ENCODE measurements around the gene RPS2.

RPS2 gene

DNA sequence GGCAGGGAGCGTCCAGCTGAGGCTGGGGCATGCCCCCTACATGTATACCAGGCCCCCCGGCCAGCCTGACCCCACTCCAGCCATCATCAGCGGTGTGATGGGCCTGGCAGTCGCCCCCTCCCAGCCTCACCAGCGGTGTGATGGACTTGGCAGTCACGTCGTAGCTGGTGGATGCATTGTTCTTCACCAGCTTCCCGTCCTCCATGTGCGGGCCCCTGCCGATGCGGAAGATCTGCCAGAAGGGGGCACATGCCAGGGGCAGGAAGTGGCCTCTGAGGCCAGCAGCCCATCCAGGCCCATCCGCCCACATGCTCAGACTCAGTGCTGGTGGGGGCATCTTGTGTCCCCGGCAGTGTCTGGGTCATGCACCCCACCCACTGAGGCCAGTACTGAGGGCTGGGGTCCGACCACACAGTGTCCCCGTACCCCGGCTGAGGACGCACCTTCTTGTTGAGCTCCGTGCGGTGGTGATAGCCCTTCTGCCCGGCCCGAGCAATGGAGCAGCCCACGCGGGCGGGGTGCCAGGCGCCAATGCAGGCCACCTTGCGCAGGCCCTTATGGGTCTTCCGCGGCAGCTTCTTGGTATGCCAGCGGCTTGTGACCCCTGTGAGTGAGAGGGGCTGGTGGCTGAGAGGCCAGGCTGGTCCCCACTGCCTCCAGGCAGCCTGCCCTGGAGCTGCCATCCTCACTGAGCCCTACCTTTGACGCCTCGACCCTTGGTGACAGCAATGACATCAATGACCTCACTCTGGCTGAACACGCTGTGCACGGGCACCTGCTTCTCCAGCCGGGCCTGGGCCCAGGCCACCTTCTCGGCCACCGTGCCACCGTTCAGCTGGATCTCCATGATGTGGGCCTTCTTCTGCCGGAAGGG lies 17.9 kb downstream of the RPS2 start:
- TF ChIP-seq ZFX (IDR thresholded peaks at IDR 0.05; ENCODE audit: borderline replicate concordance): no peak
- TF ChIP-seq, protein P1, sequence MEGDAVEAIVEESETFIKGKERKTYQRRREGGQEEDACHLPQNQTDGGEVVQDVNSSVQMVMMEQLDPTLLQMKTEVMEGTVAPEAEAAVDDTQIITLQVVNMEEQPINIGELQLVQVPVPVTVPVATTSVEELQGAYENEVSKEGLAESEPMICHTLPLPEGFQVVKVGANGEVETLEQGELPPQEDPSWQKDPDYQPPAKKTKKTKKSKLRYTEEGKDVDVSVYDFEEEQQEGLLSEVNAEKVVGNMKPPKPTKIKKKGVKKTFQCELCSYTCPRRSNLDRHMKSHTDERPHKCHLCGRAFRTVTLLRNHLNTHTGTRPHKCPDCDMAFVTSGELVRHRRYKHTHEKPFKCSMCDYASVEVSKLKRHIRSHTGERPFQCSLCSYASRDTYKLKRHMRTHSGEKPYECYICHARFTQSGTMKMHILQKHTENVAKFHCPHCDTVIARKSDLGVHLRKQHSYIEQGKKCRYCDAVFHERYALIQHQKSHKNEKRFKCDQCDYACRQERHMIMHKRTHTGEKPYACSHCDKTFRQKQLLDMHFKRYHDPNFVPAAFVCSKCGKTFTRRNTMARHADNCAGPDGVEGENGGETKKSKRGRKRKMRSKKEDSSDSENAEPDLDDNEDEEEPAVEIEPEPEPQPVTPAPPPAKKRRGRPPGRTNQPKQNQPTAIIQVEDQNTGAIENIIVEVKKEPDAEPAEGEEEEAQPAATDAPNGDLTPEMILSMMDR (IDR thresholded peaks at IDR 0.05): no peak
- H3K27ac ChIP-seq: no peak overlapping the region

GRCh38 chr16:1945559-1946391 lies 18.9 kb downstream of the RPS2 start:
- TF ChIP-seq ZFX (IDR thresholded peaks at IDR 0.05; ENCODE audit: borderline replicate concordance): no peak
- TF ChIP-seq, protein P1 (IDR thresholded peaks at IDR 0.05): no peak
- H3K27ac ChIP-seq: no peak overlapping the region

GRCh38 chr16:1944612-1945199 lies 19.9 kb downstream of the RPS2 start:
- TF ChIP-seq, protein P1 (IDR thresholded peaks at IDR 0.05): no peak
- no peak for TF ChIP-seq ZFX (IDR thresholded peaks at IDR 0.05; ENCODE audit: borderline replicate concordance)
- H3K27ac ChIP-seq: no peak overlapping the region

DNA sequence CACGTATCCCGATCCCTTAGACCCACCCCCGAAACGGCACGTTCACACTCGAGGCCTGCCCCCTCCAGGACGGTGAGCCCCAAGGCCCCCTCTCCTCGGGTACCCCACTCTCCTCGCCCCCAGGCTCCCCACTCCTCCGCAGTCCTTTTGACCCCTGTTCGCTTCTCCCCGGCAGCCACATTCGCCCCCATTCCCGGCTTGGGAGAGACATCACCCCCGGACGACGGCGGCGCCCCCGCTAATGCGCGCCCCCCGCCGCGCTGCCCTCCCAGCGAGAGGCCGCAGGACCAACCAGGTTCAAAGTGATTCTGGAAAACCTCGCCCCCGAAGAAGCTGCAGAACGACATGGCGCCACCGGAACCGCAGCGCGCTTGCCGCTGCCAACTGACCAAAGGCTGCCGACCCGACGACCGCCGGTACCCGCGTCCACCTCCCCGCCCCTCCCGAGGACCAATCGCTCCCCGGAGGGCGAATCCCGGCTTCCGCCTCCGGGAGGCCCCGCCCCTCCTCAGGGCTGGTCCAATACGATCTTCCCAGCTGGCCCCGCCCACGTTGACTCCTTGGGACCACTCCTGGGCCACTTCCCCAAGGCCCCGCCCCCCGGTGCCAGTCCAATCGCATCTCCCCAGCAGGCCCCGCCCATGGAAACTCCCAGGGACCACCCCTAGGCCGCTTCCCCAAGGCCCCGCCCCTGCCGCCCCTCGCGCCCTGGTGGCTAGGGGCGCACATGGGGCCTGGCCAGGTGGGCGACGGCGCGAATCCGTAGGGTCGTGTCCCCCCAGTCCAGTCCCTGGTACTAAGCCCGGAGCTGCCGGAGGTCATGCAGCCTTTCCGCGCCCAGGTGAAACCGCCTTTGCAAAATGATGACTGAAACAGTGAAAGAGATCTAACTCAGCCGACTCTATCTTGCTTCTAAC lies 21.6 kb downstream of the RPS2 start, which contains the start of gene MSRB1:
MSRB1 (minus strand) TSS at position 390 of the 917 bp plus-strand sequence; CDS start at position 347, 43 bp downstream.
- peak within 1 kb of the TSS; percentile 70 for H3K27ac ChIP-seq
- no peak for TF ChIP-seq ZFX (IDR thresholded peaks at IDR 0.05; ENCODE audit: borderline replicate concordance)
- TF ChIP-seq, protein P1 (IDR thresholded peaks at IDR 0.05): 0 out of 2 replicates have a peak, but pooled peaks have one; percentile 9

GRCh38 chr16:1942047-1942809 lies 22.4 kb downstream of the RPS2 start:
- H3K27ac ChIP-seq: peak overlapping the region; percentile 70

More at GRCh38 chr16:1942047-1942809, 22.4 kb downstream of the RPS2 start:
- TF ChIP-seq, protein P1 (IDR thresholded peaks at IDR 0.05): no peak
- no peak for TF ChIP-seq ZFX (IDR thresholded peaks at IDR 0.05; ENCODE audit: borderline replicate concordance)
